Thyroid gland (tissue), 4 donors: ENCODE data around the gene CCDC63. TPM values are rescaled to one million over a fixed set of nuclear protein-coding genes. Genes with fewer than 3 reads are reported as not detected.

Source experiments
- DNase-seq, 2 donors: peaks; one replicate each; pipeline ENCODE4 v3.0.0-alpha.2; 2019
- H3K27ac ChIP-seq, 3 donors: fragments of 200-600 bp; sonication (generic); 1 replicate in 2 of 3; 2 replicates in 1 of 3; pipeline ENCODE4 v1.5.1; 2016 to 2019; ENCODE audit warnings: mild to moderate bottlenecking in 1 of 3, moderate library complexity in 1 of 3
- H3K27me3 ChIP-seq: fragments of 200-600 bp; sonication (generic); one replicate; pipeline ENCODE4 v1.5.1; 2019
- H3K36me3 ChIP-seq, 2 donors: fragments of 200-600 bp; sonication (generic); one replicate each; pipeline ENCODE4 v1.5.1; 2016 to 2019
- H3K4me1 ChIP-seq, 2 donors: fragments of 200-600 bp; sonication (generic); one replicate each; pipeline ENCODE4 v1.5.1; 2017 to 2019
- H3K4me3 ChIP-seq, 3 donors: fragments of 200-600 bp; sonication (generic); replicated peaks in 1 of 3; 1 replicate in 2 of 3; 2 replicates in 1 of 3; pipeline ENCODE4 v1.5.1; 2016; ENCODE audit warnings: mild to moderate bottlenecking in 1 of 3
- H3K9me3 ChIP-seq: fragments of 200-600 bp; sonication (generic); one replicate; pipeline ENCODE4 v1.5.1; 2017
- POLR2A ChIP-seq, 2 donors: fragments of 450-650 bp; IDR thresholded peaks; one replicate each; pipeline ENCODE4 v1.6.1; 2017; ENCODE audit warnings: antibody characterized with exemption in 2 of 2, mild to moderate bottlenecking in 2 of 2, moderate library complexity in 1 of 2
- WGBS, 2 donors: methylation state at CpG; one replicate each; pipeline ENCODE4 v1.1.5; 2017; 5-methylcytosine and 5-hydroxymethylcytosine counted together
- intact Hi-C: fragments of 100-400 bp; cut with DNase I; formaldehyde crosslinking; loops from one replicate; pipeline ENCODE4 v1.15.1; 2023
- total RNA-seq, 4 donors: library from RNA; depleted of rRNA; stranded (reverse); fragments of >200 nt; gene quantifications; one replicate each; pipeline ENCODE4 v1.2.3, GENCODE V29; 2016
- TF ChIP-seq, protein P1 (sequence below), 6 experiments: fragments of 200-600 bp in 3 of 6; fragments of 450-650 bp in 3 of 6; sonication (generic) in 3 of 6; IDR thresholded peaks; one replicate each; pipeline ENCODE4 v1.5.1; 2016 to 2019; ENCODE audit warnings: antibody characterized with exemption in 6 of 6, mild to moderate bottlenecking in 2 of 6, inconsistent platforms in 1 of 6, moderate library complexity in 1 of 6

CCDC63 gene
- total RNA-seq, 4 donors from 2014 or later, result not detected

DNA sequence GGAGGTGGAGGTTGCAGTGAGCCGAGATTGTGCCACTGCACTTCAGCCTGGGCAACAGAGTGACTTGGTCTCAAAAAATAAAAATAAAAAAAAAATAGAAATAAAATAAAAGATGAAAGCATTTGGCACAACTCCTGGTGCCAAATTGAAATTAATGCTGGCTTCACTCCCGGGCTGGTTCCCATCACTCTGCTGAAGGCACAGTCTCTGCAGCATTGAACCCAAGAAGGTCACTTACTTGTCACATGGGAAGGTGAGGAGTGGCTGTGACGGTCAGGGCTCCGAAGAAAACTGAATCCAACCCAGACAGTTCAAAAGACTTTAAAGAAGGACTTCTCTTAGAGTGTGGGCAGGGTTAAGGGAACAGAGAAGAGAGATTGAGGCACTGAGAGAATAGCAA is 10.5 kb upstream of the CCDC63 start:
- no peak for TF ChIP-seq POLR2A (IDR thresholded peaks at IDR 0.05)
- TF ChIP-seq, protein P1, sequence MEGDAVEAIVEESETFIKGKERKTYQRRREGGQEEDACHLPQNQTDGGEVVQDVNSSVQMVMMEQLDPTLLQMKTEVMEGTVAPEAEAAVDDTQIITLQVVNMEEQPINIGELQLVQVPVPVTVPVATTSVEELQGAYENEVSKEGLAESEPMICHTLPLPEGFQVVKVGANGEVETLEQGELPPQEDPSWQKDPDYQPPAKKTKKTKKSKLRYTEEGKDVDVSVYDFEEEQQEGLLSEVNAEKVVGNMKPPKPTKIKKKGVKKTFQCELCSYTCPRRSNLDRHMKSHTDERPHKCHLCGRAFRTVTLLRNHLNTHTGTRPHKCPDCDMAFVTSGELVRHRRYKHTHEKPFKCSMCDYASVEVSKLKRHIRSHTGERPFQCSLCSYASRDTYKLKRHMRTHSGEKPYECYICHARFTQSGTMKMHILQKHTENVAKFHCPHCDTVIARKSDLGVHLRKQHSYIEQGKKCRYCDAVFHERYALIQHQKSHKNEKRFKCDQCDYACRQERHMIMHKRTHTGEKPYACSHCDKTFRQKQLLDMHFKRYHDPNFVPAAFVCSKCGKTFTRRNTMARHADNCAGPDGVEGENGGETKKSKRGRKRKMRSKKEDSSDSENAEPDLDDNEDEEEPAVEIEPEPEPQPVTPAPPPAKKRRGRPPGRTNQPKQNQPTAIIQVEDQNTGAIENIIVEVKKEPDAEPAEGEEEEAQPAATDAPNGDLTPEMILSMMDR (IDR thresholded peaks at IDR 0.05), result no peak
- 82 to 86% methylated on average over 4 of the region's 4 CpGs for WGBS, 2 donors
- Histone ChIP-seq H3K27ac (no peak overlapping the region), H3K36me3 (no peaks in the 10 kb centered on the region), H3K9me3 (no peaks in the 10 kb centered on the region), H3K4me1 (no peaks in the 10 kb centered on the region), H3K4me3 (no peak overlapping the region), H3K27me3 (no peaks in the 10 kb centered on the region)
- intact Hi-C loops, result no loop called here
- DNase-seq, result no peak

DNA sequence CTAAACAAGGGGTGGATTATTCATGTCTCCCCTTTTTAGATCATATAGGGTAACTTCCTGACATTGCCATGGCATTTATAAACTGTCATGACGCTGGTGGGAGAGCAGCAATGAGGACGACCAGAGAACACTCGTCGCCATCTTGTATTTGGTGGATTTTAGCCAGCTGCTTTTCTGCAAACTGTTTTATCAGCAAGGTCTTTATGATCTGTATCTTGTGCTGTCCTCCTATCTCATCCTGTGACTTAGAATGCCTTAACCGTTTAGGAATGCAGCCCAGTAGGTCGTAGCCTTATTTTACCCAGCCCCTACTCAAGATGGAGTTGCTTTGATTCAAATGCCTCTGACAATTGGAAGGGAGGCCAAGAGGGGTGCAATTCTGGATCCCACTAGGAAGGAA is 5.8 kb upstream of the CCDC63 start:
- H3K9me3 ChIP-seq, result no peaks in the 10 kb centered on the region
- no peak overlapping the region for H3K4me3 ChIP-seq
- WGBS, 2 donors, result 57 to 64% methylated on average over 6 of the region's 6 CpGs
- H3K27me3 ChIP-seq, result no peaks in the 10 kb centered on the region
- DNase-seq, result no peak
- intact Hi-C loops, result no loop called here
- no peak overlapping the region for H3K27ac ChIP-seq
- no peaks in the 10 kb centered on the region for H3K36me3 ChIP-seq
- no peaks in the 10 kb centered on the region for H3K4me1 ChIP-seq
- TF ChIP-seq, protein P1 (IDR thresholded peaks at IDR 0.05), result no peak
- no peak for TF ChIP-seq POLR2A (IDR thresholded peaks at IDR 0.05)

DNA sequence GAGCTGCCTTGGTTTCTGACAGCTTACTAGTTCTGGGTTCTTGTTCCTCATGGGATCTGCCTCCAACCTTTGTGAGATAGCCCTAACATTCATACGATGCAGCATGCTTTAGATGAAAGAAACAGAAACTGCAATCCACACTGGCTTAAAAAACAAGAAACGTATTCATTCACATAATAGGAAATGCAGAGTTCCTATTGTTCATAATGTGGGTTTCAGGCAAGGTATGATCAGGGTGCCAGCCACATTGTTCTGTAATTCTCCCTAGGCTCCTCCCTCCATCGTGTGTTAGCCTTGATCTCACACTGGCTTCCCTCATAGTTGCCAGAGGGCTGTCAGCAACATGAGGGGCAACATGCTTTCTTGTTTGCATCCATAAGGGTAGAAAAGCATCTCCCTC is 2.7 kb upstream of the CCDC63 start:
- intact Hi-C loops, result no loop called here

DNA sequence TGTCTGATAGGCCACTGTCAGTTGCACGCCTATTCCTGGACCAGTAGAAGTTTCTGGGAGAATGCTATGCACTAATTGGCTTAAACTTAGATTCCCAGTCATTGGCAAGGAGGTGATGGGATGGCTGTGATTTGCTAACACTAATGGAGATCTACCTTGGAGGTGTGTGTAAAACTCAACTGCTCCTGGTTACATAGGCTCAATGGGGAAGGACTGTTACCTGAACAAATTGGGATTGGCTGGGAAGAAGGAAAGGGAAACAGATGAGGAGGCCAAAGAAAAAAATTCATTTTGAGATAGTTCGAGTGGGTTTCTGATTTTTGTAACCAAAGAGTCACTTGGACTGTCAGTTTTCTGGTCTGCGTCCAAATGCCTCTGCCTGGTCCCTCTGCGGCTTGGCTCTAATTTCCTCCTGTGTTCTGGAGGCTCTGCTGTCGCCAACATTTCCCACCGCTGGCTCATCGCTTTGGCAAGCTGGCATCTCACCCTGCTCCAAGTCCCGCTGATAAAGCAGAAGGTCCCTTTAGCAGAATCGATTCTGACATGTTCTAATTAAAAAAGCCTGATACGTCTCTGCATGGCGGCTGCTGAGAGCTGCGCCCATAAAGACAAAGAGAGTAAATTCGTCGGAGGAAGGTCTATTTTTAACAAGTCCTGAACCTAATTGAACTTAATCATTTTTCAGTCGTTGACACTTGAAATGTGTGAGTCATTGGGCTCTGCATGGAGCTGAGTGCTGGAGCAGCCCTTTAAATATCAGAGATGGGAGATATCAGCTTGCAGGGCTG is 2.0 kb upstream of the CCDC63 start:
- no peak overlapping the region for H3K4me3 ChIP-seq
- no peaks in the 10 kb centered on the region for H3K27me3 ChIP-seq
- TF ChIP-seq, protein P1 (IDR thresholded peaks at IDR 0.05), result no peak
- TF ChIP-seq POLR2A (IDR thresholded peaks at IDR 0.05), result no peak
- intact Hi-C loops, result no loop called here
- H3K9me3 ChIP-seq, result no peaks in the 10 kb centered on the region
- DNase-seq, result no peak
- peaks cover 0 to 5% of the 10 kb centered on the region in 2 donors for H3K4me1 ChIP-seq
- no peaks in the 10 kb centered on the region for H3K36me3 ChIP-seq
- H3K27ac ChIP-seq, result no peak overlapping the region
- 72 to 76% methylated on average over 15 of the region's 15 CpGs for WGBS, 2 donors

More for the DNA sequence above, 2.7 kb upstream of the CCDC63 start:
- Histone ChIP-seq H3K27ac (no peak overlapping the region), H3K4me1 (peaks cover 0 to 5% of the 10 kb centered on the region in 2 donors), H3K27me3 (no peaks in the 10 kb centered on the region), H3K4me3 (no peak overlapping the region), H3K36me3 (no peaks in the 10 kb centered on the region), H3K9me3 (no peaks in the 10 kb centered on the region)
- DNase-seq, result no peak
- WGBS, 2 donors, result 63 to 66% methylated on average over 3 of the region's 3 CpGs
- TF ChIP-seq POLR2A (IDR thresholded peaks at IDR 0.05), result no peak
- TF ChIP-seq, protein P1 (IDR thresholded peaks at IDR 0.05), result no peak

DNA sequence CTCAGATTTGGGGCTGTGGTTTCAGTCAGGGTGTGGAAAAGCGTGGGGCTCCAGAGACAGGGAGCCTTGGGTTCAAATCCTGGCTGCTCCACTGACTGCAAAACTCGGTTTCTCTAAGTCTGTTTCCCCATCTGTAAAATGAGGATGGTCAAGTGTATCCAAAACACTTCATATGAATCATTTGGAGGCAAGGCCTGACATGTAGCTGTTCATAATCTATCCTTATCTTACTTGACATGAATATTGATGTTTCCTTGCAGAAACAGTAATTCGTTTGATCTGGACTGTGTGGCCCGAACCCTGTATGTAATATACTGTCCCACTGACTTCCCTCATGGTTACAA is 1.5 kb upstream of the CCDC63 start:
- no peaks in the 10 kb centered on the region for H3K36me3 ChIP-seq
- no peaks in the 10 kb centered on the region for H3K9me3 ChIP-seq
- no peak for DNase-seq
- H3K27me3 ChIP-seq, result no peaks in the 10 kb centered on the region
- TF ChIP-seq, protein P1 (IDR thresholded peaks at IDR 0.05), result no peak
- TF ChIP-seq POLR2A (IDR thresholded peaks at IDR 0.05), result no peak
- 73 to 90% methylated on average over 4 of the region's 4 CpGs for WGBS, 2 donors
- no peak overlapping the region for H3K4me3 ChIP-seq
- no peak overlapping the region for H3K27ac ChIP-seq
- H3K4me1 ChIP-seq, result peaks cover 0 to 5% of the 10 kb centered on the region in 2 donors
- intact Hi-C loops, result no loop called here
